Duodenal mucosa (tissue), 2 donors: ENCODE measurements around the gene ELF3.
"Not testable (repeated sequence)": the region's sequence is repeated elsewhere in the genome, so short reads cannot be mapped to it uniquely, and the experiment has no call there.

Source experiments
- H3K27ac ChIP-seq: one replicate; pipeline ENCODE4 v1.7.0; 2013; ENCODE audit warnings: low read depth, low read length
- H3K27me3 ChIP-seq, 2 donors: one replicate each; pipeline ENCODE4 v1.7.0; 2013; ENCODE audit warnings: low read length in 2 of 2, control low read depth in 1 of 2; ENCODE audit not compliant: insufficient read depth in 2 of 2, control insufficient read depth in 1 of 2
- H3K36me3 ChIP-seq, 2 donors: one replicate each; pipeline ENCODE4 v1.7.0; 2013; ENCODE audit warnings: low read length in 2 of 2, control low read depth in 1 of 2; ENCODE audit not compliant: insufficient read depth in 2 of 2, control insufficient read depth in 1 of 2
- H3K4me1 ChIP-seq, 2 donors: one replicate each; pipeline ENCODE4 v1.7.0; 2013; ENCODE audit warnings: low read length in 2 of 2, control low read depth in 1 of 2; ENCODE audit not compliant: insufficient read depth in 2 of 2, control insufficient read depth in 1 of 2
- H3K4me3 ChIP-seq, 2 donors: one replicate each; pipeline ENCODE4 v1.7.0; 2013; ENCODE audit warnings: low read length in 2 of 2, low read depth in 1 of 2
- H3K9ac ChIP-seq, 2 donors: one replicate each; pipeline ENCODE4 v1.7.0; 2013; ENCODE audit warnings: low read length in 2 of 2, low read depth in 1 of 2
- H3K9me3 ChIP-seq, 2 donors: one replicate each; pipeline ENCODE4 v1.7.0; 2013; ENCODE audit warnings: low read length in 2 of 2, control low read depth in 1 of 2; ENCODE audit not compliant: control insufficient read depth in 1 of 2

Gene ELF3

GRCh38 chr1:202064889-202065312 is 54.5 kb downstream of the ELF3 start:
- not testable (repeated sequence) for H3K9me3 ChIP-seq, H3K27me3 ChIP-seq, H3K4me3 ChIP-seq, H3K36me3 ChIP-seq, H3K9ac ChIP-seq, H3K27ac ChIP-seq
- H3K4me1 ChIP-seq = peaks cover 0 to 10% of the 10 kb centered on the region in 2 donors
